Limb (tissue), 2 donors: ENCODE data around the gene EEFSEC.

Source experiments
- DNase-seq, 2 donors: peaks; one replicate each; pipeline ENCODE4 v3.0.0-alpha.2; 2016; ENCODE audit errors: extremely low spot score in 2 of 2

The EEFSEC gene

GRCh38 chr3:128457937-128458336 is 304.7 kb downstream of the EEFSEC start:
- DNase-seq: no peak
